NCI-H2107 treated with DMSO at 0.1 percent for 48 hours (cell line): ENCODE data around the gene SPEF2.
"Not testable (repeated sequence)": the region's sequence is repeated elsewhere in the genome, so short reads cannot be mapped to it uniquely, and the experiment has no call there.

Experiments used
- DNase-seq: peaks from one replicate; lab custom pipeline; 2025; ENCODE audit not compliant: unreplicated experiment; lab: John Stamatoyannopoulos, UW

SPEF2 gene

GRCh38 chr5:35819668-35820067 is 202.0 kb downstream of the SPEF2 start:
- DNase-seq: no peak

- DNase-seq: no peak
These were observed 203.1 kb downstream of the SPEF2 start for GRCh38 chr5:35820735-35821134.

GRCh38 chr5:35821513-35821912 is 203.8 kb downstream of the SPEF2 start:
- no peak for DNase-seq

- no peak for DNase-seq
These were observed 204.8 kb downstream of the SPEF2 start for GRCh38 chr5:35822511-35822910.

GRCh38 chr5:35823347-35824098 is 205.9 kb downstream of the SPEF2 start:
- no peak for DNase-seq

- DNase-seq: no peak
These were observed 208.4 kb downstream of the SPEF2 start for GRCh38 chr5:35826056-35826455.

- DNase-seq: no peak
These were observed 208.9 kb downstream of the SPEF2 start for GRCh38 chr5:35826554-35826953.

- DNase-seq: no peak
These were observed 210.5 kb downstream of the SPEF2 start for GRCh38 chr5:35828082-35828598.

- no peak for DNase-seq
These were observed 212.9 kb downstream of the SPEF2 start for GRCh38 chr5:35830587-35830986.

GRCh38 chr5:35832762-35833161 is 215.1 kb downstream of the SPEF2 start:
- no peak for DNase-seq

- no peak for DNase-seq
These were observed 215.6 kb downstream of the SPEF2 start for GRCh38 chr5:35833224-35833623.

- no peak for DNase-seq
These were observed 218.4 kb downstream of the SPEF2 start for GRCh38 chr5:35835796-35836742.

- DNase-seq: no peak
These were observed 220.8 kb downstream of the SPEF2 start for GRCh38 chr5:35838370-35839042.

GRCh38 chr5:35842856-35843255 is 225.2 kb downstream of the SPEF2 start:
- no peak for DNase-seq

GRCh38 chr5:35845508-35845907 is 227.8 kb downstream of the SPEF2 start:
- not testable (repeated sequence) for DNase-seq

GRCh38 chr5:35847491-35847890 is 229.8 kb downstream of the SPEF2 start:
- no peak for DNase-seq

GRCh38 chr5:35847961-35848360 is 230.3 kb downstream of the SPEF2 start:
- DNase-seq: no peak

GRCh38 chr5:35849860-35850259 is 232.2 kb downstream of the SPEF2 start:
- no peak for DNase-seq

- DNase-seq: no peak
These were observed 233.5 kb downstream of the SPEF2 start for GRCh38 chr5:35850967-35851680.

GRCh38 chr5:35852084-35852734 is 234.5 kb downstream of the SPEF2 start:
- no peak for DNase-seq
